ENCODE results near the gene KCNJ14.

DNA sequence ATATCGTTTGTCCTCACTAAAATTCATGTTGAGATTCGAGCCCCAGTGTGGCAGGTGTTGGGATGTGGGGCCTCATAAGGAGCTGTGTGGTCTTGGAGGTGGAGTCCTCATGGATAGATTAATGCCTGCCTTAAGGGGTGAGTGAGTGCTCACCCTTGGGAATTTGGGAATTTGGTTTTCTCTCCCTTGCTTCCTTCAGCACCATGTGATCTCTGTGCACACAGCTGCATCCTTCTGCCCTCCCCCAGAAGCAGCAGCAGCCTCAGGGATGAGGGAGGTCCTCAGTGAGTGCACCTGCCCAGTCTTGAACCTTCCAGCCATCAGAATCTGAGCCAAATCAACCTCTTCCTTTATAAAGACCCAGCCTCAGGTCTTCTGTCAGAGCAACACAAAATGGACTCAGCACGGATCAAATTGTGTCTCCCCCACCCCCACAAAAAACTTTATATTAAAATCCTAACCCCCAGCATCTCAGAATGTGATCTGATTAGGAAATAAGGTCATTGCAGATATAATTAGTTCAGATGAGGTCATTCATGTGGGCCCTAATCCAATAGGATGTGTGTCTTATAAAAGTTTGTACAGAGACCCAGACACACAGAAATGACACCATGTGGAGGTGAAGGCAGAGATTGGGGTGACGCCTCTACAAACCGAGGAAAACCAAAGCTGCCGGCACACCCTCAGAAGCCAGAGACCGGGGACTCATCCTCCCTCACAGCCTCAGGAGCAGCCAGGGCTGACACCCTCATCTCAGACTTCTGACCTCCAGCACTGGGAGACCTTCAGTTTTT is 26.7 kb downstream of the KCNJ14 start:
- TF ChIP-seq, protein P1, sequence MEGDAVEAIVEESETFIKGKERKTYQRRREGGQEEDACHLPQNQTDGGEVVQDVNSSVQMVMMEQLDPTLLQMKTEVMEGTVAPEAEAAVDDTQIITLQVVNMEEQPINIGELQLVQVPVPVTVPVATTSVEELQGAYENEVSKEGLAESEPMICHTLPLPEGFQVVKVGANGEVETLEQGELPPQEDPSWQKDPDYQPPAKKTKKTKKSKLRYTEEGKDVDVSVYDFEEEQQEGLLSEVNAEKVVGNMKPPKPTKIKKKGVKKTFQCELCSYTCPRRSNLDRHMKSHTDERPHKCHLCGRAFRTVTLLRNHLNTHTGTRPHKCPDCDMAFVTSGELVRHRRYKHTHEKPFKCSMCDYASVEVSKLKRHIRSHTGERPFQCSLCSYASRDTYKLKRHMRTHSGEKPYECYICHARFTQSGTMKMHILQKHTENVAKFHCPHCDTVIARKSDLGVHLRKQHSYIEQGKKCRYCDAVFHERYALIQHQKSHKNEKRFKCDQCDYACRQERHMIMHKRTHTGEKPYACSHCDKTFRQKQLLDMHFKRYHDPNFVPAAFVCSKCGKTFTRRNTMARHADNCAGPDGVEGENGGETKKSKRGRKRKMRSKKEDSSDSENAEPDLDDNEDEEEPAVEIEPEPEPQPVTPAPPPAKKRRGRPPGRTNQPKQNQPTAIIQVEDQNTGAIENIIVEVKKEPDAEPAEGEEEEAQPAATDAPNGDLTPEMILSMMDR (IDR thresholded peaks at IDR 0.05; ENCODE audit: borderline replicate concordance, extremely low read depth, low read length, poor library complexity, severe bottlenecking) = no peak
- no peak for TF ChIP-seq EZH2 (IDR thresholded peaks at IDR 0.05; ENCODE audit: borderline replicate concordance, low read depth, low read length, severe bottlenecking)
